ENCODE data around the gene CABP7. TPM values are rescaled to one million over a fixed set of nuclear protein-coding genes. Genes with fewer than 3 reads are reported as not detected.
A peak's percentile ranks its signal among the peaks of the same experiment; 100 is the strongest.

Gene CABP7
- total and polyA plus RNA-seq, 9 donors = 0.09 to 0.40 (median 0.15) TPM

DNA sequence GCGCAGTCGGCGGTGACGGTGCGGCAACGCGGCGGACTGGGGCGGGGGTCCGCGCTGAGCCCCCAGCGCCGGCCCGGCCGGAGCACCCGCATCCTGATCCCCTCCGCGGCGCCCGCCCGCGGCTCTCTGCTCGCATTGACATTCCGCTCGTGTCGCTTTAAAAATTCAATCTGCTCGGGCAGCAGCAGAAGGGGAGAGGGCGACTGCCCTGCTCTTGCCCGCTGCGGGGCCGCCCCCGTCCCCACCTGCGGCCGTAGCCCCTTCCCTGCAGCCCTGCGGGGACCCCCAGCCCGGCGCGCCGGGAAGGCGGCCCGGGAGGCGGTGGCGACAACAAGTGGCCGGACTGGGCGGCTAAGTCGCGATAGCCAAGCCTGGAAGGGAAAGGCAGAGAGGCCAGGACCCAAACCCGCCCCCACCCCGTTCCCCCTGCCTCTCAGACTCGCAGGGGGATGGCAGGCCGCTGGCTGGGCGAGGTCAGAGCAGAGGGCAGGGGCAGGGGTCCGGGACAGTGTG lies 1.1 kb downstream of the CABP7 start:
- no peak for DNase-seq
- Histone ChIP-seq H3K36me3 (ENCODE audit: control insufficient read depth, insufficient read depth, low read length) (no peaks in the 10 kb centered on the region), H3K4me3 (ENCODE audit: low read length) (no peak overlapping the region), H3K9me3 (replicated peaks; ENCODE audit: control insufficient read depth, low read depth, low read length) (no peaks in the 10 kb centered on the region), H3K27me3 (ENCODE audit: control insufficient read depth, insufficient read depth, low read length) (peaks cover 64% of the 10 kb centered on the region), H3K4me1 (ENCODE audit: control insufficient read depth, insufficient read depth, low read length) (no peaks in the 10 kb centered on the region), H3K27ac (ENCODE audit: low read length) (no peak overlapping the region)
- WGBS (ENCODE audit: insufficient coverage) = 1% methylated on average over 47 of the region's 53 CpGs

DNA sequence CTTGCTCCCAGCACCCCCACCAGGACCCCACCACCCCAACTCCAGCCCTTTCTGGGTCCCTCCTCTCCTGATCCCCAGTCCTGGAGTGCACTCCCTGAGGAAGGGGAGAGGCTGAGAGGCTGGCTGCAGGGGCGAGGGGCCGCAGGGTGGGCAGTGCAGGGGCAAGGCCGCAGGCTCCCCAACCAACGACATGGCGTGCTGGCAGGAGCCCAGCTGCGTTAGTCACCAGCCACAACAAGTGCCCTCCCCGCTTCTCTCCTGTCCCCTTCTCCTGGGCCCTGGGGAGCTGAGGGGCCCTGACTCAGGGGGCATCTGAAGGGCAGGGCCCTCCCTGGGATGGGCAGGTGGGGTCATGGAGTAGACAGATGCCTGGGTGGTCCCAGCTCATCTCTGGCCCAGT lies 2.3 kb downstream of the CABP7 start:
- Histone ChIP-seq H3K36me3 (ENCODE audit: control insufficient read depth, insufficient read depth, low read length) (no peaks in the 10 kb centered on the region), H3K27ac (ENCODE audit: low read length) (no peak overlapping the region), H3K4me1 (ENCODE audit: control insufficient read depth, insufficient read depth, low read length) (no peaks in the 10 kb centered on the region), H3K4me3 (ENCODE audit: low read length) (no peak overlapping the region), H3K9me3 (replicated peaks; ENCODE audit: control insufficient read depth, low read depth, low read length) (no peaks in the 10 kb centered on the region), H3K27me3 (ENCODE audit: control insufficient read depth, insufficient read depth, low read length) (peaks cover 64% of the 10 kb centered on the region)
- DNase-seq = no peak
- no CpG with 5 or more reads among the region's 7 CpGs for WGBS (ENCODE audit: insufficient coverage)

DNA sequence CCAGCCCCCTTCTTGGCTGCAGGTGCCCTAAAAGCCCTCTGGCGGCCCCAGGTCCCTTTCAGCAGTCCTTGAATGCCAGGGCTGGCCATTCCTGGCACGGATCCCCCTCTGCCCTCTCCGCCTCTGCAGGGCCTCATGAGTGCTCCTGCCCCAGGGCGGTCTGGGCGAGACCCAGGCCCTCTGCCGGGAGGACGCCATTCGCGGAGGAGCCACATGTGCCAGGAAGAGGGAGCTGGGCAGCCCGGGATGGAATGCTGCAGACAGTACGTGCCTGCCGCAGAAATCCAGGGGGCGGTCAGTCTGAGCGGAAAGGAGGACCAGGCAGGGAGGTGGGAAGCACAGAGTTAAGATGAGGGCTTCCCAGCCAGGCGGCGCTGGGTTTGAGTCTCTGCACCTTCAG lies 2.8 kb downstream of the CABP7 start:
- Histone ChIP-seq H3K27ac (ENCODE audit: low read length) (no peak overlapping the region), H3K4me3 (ENCODE audit: low read length) (no peak overlapping the region), H3K27me3 (ENCODE audit: control insufficient read depth, insufficient read depth, low read length) (peaks cover 60% of the 10 kb centered on the region), H3K36me3 (ENCODE audit: control insufficient read depth, insufficient read depth, low read length) (no peaks in the 10 kb centered on the region), H3K4me1 (ENCODE audit: control insufficient read depth, insufficient read depth, low read length) (no peaks in the 10 kb centered on the region), H3K9me3 (replicated peaks; ENCODE audit: control insufficient read depth, low read depth, low read length) (no peaks in the 10 kb centered on the region)
- WGBS (ENCODE audit: insufficient coverage) = 67% methylated on average over 16 of the region's 16 CpGs
- no peak for DNase-seq

DNA sequence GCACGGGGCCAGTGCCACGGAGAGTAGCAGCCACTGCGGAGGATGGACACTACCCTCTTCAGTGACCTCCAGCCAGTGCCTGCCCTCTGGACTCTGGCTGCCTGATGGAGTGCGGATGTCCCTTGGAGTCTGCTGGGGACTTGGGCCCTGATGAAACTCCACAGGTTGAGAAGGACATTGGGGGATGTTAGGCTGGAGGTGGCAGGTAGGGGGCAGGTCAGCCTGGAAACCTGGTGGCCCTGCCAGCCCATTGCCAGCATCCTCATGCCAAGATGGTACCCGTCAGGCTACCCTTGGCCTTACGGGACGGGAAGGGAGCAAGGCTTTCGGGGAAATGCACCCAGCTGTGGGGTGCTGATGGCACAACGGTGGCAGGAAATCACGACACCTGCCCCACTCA lies 4.0 kb downstream of the CABP7 start:
- DNase-seq = no peak
- Histone ChIP-seq H3K4me3 (ENCODE audit: low read length) (no peak overlapping the region), H3K4me1 (ENCODE audit: control insufficient read depth, insufficient read depth, low read length) (no peaks in the 10 kb centered on the region), H3K36me3 (ENCODE audit: control insufficient read depth, insufficient read depth, low read length) (no peaks in the 10 kb centered on the region), H3K27me3 (ENCODE audit: control insufficient read depth, insufficient read depth, low read length) (peaks cover 50% of the 10 kb centered on the region), H3K27ac (ENCODE audit: low read length) (no peak overlapping the region), H3K9me3 (replicated peaks; ENCODE audit: control insufficient read depth, low read depth, low read length) (no peaks in the 10 kb centered on the region)
- 89% methylated on average over 10 of the region's 10 CpGs for WGBS (ENCODE audit: insufficient coverage)

GRCh38 chr22:29724843-29725242 lies 5.0 kb downstream of the CABP7 start:
- Histone ChIP-seq H3K4me1 (ENCODE audit: control insufficient read depth, insufficient read depth, low read length) (no peaks in the 10 kb centered on the region), H3K4me3 (ENCODE audit: low read length) (no peak overlapping the region), H3K27ac (ENCODE audit: low read length) (no peak overlapping the region), H3K36me3 (ENCODE audit: control insufficient read depth, insufficient read depth, low read length) (no peaks in the 10 kb centered on the region), H3K27me3 (ENCODE audit: control insufficient read depth, insufficient read depth, low read length) (peaks cover 40% of the 10 kb centered on the region), H3K9me3 (replicated peaks; ENCODE audit: control insufficient read depth, low read depth, low read length) (no peaks in the 10 kb centered on the region)
- no peak for DNase-seq
- no CpG with 5 or more reads among the region's 8 CpGs for WGBS (ENCODE audit: insufficient coverage)

GRCh38 chr22:29726106-29726505 lies 6.3 kb downstream of the CABP7 start:
- no peaks in the 10 kb centered on the region for H3K4me1 ChIP-seq (ENCODE audit: control insufficient read depth, insufficient read depth, low read length)
- no peak overlapping the region for H3K4me3 ChIP-seq (ENCODE audit: low read length)
- no peak for DNase-seq
- H3K27ac ChIP-seq (ENCODE audit: low read length) = no peak overlapping the region
- H3K9me3 ChIP-seq (replicated peaks; ENCODE audit: control insufficient read depth, low read depth, low read length) = no peaks in the 10 kb centered on the region
- WGBS (ENCODE audit: insufficient coverage) = 66% methylated on average over 7 of the region's 7 CpGs
- H3K36me3 ChIP-seq (ENCODE audit: control insufficient read depth, insufficient read depth, low read length) = peaks cover 11% of the 10 kb centered on the region
- H3K27me3 ChIP-seq (ENCODE audit: control insufficient read depth, insufficient read depth, low read length) = peaks cover 33% of the 10 kb centered on the region

DNA sequence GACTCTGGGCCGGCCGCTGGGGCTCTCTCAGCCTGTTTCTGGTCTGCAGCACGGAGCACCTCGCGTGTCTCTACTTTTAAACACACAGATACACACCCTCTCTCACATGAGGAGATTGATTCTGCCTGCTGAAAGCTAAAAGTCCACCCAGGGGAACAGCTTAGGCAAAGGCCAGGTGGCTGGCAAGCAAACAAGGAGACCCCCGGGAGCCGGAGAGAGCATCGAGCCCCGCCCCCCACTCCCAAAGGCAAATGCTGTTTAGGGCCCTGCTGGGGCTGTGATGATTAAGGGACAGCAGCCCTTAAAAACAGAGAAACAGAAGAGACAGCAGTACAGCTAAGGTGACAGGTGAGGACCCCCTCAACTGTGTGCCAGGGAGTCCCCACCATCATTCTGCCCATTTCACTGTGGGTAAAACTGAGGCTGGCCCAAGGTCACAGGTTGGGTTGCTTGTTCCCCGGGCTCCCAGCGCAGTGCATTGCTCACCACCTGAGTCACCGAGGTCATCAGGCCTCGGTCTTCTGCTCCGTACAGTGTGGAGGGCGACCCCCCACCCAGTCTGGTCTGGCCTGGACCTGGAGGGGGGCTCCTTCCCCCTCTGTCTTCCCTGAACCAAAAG lies 6.8 kb downstream of the CABP7 start:
- peaks cover 28% of the 10 kb centered on the region for H3K27me3 ChIP-seq (ENCODE audit: control insufficient read depth, insufficient read depth, low read length)
- H3K36me3 ChIP-seq (ENCODE audit: control insufficient read depth, insufficient read depth, low read length) = peaks cover 16% of the 10 kb centered on the region
- H3K27ac ChIP-seq (ENCODE audit: low read length) = no peak overlapping the region
- no peaks in the 10 kb centered on the region for H3K4me1 ChIP-seq (ENCODE audit: control insufficient read depth, insufficient read depth, low read length)
- no peak overlapping the region for H3K4me3 ChIP-seq (ENCODE audit: low read length)
- DNase-seq = no peak
- no peaks in the 10 kb centered on the region for H3K9me3 ChIP-seq (replicated peaks; ENCODE audit: control insufficient read depth, low read depth, low read length)
- 27% methylated on average over 8 of the region's 15 CpGs for WGBS (ENCODE audit: insufficient coverage)

- WGBS (ENCODE audit: insufficient coverage) = 3% methylated on average over 10 of the region's 17 CpGs
- Histone ChIP-seq H3K4me3 (ENCODE audit: low read length) (no peak overlapping the region), H3K27me3 (ENCODE audit: control insufficient read depth, insufficient read depth, low read length) (peaks cover 23% of the 10 kb centered on the region), H3K27ac (ENCODE audit: low read length) (no peak overlapping the region), H3K4me1 (ENCODE audit: control insufficient read depth, insufficient read depth, low read length) (no peaks in the 10 kb centered on the region), H3K36me3 (ENCODE audit: control insufficient read depth, insufficient read depth, low read length) (peaks cover 16% of the 10 kb centered on the region), H3K9me3 (replicated peaks; ENCODE audit: control insufficient read depth, low read depth, low read length) (no peaks in the 10 kb centered on the region)
- peak; percentile 25 for DNase-seq
Measured at GRCh38 chr22:29727131-29727523, 7.3 kb downstream of the CABP7 start.

- DNase-seq = no peak
- Histone ChIP-seq H3K9me3 (replicated peaks; ENCODE audit: control insufficient read depth, low read depth, low read length) (no peaks in the 10 kb centered on the region), H3K4me1 (ENCODE audit: control insufficient read depth, insufficient read depth, low read length) (peaks cover 12% of the 10 kb centered on the region), H3K4me3 (ENCODE audit: low read length) (no peak overlapping the region), H3K36me3 (ENCODE audit: control insufficient read depth, insufficient read depth, low read length) (peaks cover 18% of the 10 kb centered on the region), H3K27me3 (ENCODE audit: control insufficient read depth, insufficient read depth, low read length) (peaks cover 9% of the 10 kb centered on the region), H3K27ac (ENCODE audit: low read length) (no peak overlapping the region)
- whole genome bisulfite sequencing (ENCODE audit: insufficient coverage) = 85% methylated on average over 20 of the region's 20 CpGs
Measured at GRCh38 chr22:29729161-29729560, 9.4 kb downstream of the CABP7 start.

- peaks cover 27% of the 10 kb centered on the region for H3K36me3 ChIP-seq (ENCODE audit: control insufficient read depth, insufficient read depth, low read length)
- H3K4me1 ChIP-seq (ENCODE audit: control insufficient read depth, insufficient read depth, low read length) = peaks cover 12% of the 10 kb centered on the region
- H3K27me3 ChIP-seq (ENCODE audit: control insufficient read depth, insufficient read depth, low read length) = peaks cover 4% of the 10 kb centered on the region
- WGBS (ENCODE audit: insufficient coverage) = 66% methylated on average over 17 of the region's 18 CpGs
- H3K9me3 ChIP-seq (replicated peaks; ENCODE audit: control insufficient read depth, low read depth, low read length) = no peaks in the 10 kb centered on the region
- H3K4me3 ChIP-seq (ENCODE audit: low read length) = no peak overlapping the region
- no peak overlapping the region for H3K27ac ChIP-seq (ENCODE audit: low read length)
- no peak for DNase-seq
Measured at GRCh38 chr22:29731058-29731850, 11.5 kb downstream of the CABP7 start.
